Muscle layer of colon (tissue), 2 donors: Measurements from ENCODE around the gene DFFB.

Source experiments
- H3K27ac ChIP-seq: one replicate; pipeline ENCODE4 v1.7.0; 2013; ENCODE audit warnings: low read depth, mild to moderate bottlenecking, low read length, moderate library complexity
- H3K27me3 ChIP-seq, 2 donors: one replicate each; pipeline ENCODE4 v1.7.0; 2013; ENCODE audit warnings: low read length in 2 of 2, mild to moderate bottlenecking in 2 of 2; ENCODE audit not compliant: insufficient read depth in 2 of 2, control insufficient read depth in 1 of 2
- H3K36me3 ChIP-seq: one replicate; pipeline ENCODE4 v1.7.0; 2013; ENCODE audit warnings: mild to moderate bottlenecking, low read length; ENCODE audit not compliant: insufficient read depth
- H3K4me1 ChIP-seq: one replicate; pipeline ENCODE4 v1.7.0; 2013; ENCODE audit warnings: mild to moderate bottlenecking, low read length; ENCODE audit not compliant: insufficient read depth
- H3K4me3 ChIP-seq, 2 donors: one replicate each; pipeline ENCODE4 v1.7.0; 2013; ENCODE audit warnings: low read length in 2 of 2, low read depth in 1 of 2, mild to moderate bottlenecking in 1 of 2, moderate library complexity in 1 of 2
- H3K9ac ChIP-seq: one replicate; pipeline ENCODE4 v1.7.0; 2013; ENCODE audit warnings: low read length
- H3K9me3 ChIP-seq: one replicate; pipeline ENCODE4 v1.7.0; 2013; ENCODE audit warnings: mild to moderate bottlenecking, low read length
- donor health status: abdominal sarcoma.
- donor health status: Adenocarcinoma of cecum.

DFFB gene

DNA sequence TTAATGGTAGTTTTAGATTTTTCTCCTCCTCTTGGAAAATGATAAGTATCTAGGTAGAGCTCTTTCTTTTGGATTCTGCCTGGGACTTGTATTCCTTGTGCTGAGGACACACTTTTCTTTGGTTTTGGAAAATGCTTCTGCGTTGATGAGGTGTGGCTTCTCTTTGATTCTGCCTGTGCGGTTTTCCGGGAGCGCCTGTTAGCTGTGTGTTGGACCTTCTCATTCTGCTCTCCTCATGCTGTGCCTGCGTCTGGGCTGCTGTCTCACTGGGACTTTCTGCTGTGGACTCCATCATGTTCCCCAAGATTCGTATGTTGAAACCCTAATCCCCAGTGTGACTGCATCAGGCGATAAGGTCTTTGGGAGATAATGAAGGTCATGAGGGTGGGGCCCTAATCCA lies 21.8 kb downstream of the DFFB start:
- H3K27ac ChIP-seq, result no peak overlapping the region
- H3K9me3 ChIP-seq, result peaks cover 9% of the 10 kb centered on the region
- H3K4me1 ChIP-seq, result no peaks in the 10 kb centered on the region
- H3K4me3 ChIP-seq, result no peak overlapping the region
- no peak overlapping the region for H3K9ac ChIP-seq
- H3K27me3 ChIP-seq, result no peaks in the 10 kb centered on the region
- peaks cover 35% of the 10 kb centered on the region for H3K36me3 ChIP-seq

DNA sequence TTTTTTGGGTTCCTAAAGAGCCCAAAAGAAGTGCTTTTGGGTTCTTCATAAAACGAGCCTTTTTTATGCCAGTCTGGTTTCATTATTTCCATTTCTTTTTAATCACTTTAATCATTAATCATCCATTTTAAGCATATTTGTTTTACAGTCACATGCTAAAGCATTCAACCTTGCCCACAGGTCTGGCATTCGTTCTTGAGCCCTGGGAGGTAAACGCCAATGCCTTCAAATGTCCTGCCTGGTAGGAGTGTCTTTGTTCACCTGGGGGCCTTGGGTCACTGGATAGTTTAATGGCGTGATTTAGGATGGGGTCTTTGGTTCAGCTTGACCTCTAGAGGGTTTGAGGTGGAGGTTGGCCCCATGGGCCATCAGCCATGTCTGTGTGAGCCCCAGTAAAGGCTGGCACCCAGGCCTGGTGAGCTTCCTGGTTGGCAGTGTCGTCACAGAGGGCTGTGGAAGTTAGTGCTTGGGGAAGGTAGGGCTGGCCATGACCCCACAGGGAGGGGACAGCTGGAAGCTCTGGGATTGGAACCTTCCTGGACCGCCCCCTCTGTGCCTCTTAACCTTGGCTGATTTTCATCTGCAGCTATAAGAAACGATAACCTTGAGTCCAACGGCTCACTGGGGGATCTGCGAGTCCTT lies 22.6 kb downstream of the DFFB start:
- Histone ChIP-seq H3K27me3 (no peaks in the 10 kb centered on the region), H3K4me3 (no peak overlapping the region), H3K9me3 (peaks cover 9% of the 10 kb centered on the region), H3K36me3 (peaks cover 37% of the 10 kb centered on the region), H3K4me1 (no peaks in the 10 kb centered on the region), H3K27ac (no peak overlapping the region), H3K9ac (no peak overlapping the region)

DNA sequence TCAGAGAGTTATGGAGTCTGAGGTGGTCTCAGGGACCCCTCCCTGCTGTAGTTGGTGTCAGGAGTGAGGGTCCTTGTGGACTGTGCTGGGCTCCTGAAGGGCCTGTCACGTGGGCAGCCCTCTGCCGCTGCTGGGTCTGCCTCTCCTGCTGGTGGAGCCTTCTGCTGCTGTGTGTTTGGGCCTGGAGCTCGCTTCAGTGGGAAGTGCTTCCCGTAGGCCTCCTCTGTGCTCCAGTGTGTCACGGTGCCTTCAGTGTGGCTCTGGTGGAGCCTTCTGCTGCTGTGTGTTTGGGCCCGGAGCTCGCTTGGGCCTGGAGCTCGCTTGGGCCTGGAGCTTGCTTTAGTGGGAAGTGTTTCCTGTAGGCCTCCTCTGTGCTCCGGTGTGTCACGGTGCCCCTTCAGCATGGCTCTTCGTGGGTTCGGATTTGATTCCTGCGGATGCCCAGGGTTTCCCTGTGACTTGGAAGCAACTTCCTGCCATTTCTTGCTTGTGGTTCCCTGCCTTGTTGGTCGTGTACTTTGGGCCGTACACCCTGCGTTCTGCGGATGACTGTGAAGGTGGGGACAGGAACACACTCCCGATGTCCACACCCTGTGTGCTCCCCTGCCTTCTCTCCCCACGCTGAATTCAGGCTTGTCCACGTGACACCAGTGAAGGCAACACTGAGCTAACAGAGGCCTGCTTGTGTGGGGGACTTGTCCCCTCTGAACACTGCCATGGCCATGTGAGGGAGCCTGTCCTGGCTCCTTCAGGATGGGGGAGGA lies 23.3 kb downstream of the DFFB start:
- no peak overlapping the region for H3K9ac ChIP-seq
- H3K27me3 ChIP-seq, result no peaks in the 10 kb centered on the region
- H3K27ac ChIP-seq, result no peak overlapping the region
- peaks cover 33% of the 10 kb centered on the region for H3K36me3 ChIP-seq
- H3K9me3 ChIP-seq, result peaks cover 9% of the 10 kb centered on the region
- H3K4me3 ChIP-seq, result no peak overlapping the region
- no peaks in the 10 kb centered on the region for H3K4me1 ChIP-seq

DNA sequence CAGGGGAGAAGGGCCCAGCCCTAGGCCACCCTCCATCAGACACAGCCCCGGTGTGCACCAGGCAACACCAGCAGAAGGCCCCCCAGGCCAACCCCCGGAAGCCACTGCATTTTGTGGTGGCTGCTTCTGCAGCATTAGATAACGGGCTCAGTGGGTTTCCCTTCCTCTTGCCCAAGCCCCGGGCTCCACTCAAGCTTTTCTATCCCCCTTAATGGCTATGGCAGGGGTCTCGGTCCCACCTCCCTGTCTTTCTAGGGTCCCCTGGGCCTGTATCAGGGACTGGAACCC lies 23.9 kb downstream of the DFFB start:
- Histone ChIP-seq H3K9ac (no peak overlapping the region), H3K27me3 (no peaks in the 10 kb centered on the region), H3K9me3 (peaks cover 9% of the 10 kb centered on the region), H3K27ac (no peak overlapping the region), H3K4me3 (no peak overlapping the region), H3K4me1 (no peaks in the 10 kb centered on the region), H3K36me3 (peaks cover 34% of the 10 kb centered on the region)

DNA sequence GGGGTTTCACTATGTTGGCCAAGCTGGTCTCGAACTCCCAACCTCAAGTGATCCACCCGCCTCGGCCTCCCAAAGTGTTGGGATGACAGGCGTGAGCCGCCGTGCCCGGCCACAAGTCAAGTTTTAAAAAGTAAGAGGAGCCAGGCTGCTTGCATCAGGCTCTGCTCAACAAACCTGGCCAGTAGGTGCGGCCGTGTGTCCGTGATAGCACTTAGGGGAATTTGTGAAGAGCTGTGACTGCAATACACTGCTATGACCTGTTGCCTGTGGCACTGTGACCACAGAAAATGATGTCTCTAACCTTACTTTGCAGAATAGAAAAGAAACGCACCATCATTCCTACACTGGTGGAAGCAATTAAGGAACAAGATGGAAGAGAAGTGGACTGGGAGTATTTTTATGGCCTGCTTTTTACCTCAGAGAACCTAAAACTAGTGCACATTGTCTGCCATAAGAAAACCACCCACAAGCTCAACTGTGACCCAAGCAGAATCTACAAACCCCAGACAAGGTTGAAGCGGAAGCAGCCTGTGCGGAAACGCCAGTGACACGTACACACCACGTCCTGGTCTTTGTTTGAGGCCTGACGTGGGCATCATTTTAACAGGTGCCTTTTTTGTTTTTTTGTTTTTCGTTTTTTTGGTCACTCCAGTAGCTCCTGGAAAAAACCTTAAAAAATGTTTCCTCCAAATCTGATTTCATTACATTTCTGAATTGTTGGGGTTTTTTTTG lies 26.1 kb downstream of the DFFB start:
- Histone ChIP-seq H3K9ac (no peak overlapping the region), H3K4me1 (no peaks in the 10 kb centered on the region), H3K27me3 (no peaks in the 10 kb centered on the region), H3K27ac (no peak overlapping the region), H3K4me3 (no peak overlapping the region), H3K36me3 (peaks cover 47% of the 10 kb centered on the region), H3K9me3 (peaks cover 9% of the 10 kb centered on the region)

DNA sequence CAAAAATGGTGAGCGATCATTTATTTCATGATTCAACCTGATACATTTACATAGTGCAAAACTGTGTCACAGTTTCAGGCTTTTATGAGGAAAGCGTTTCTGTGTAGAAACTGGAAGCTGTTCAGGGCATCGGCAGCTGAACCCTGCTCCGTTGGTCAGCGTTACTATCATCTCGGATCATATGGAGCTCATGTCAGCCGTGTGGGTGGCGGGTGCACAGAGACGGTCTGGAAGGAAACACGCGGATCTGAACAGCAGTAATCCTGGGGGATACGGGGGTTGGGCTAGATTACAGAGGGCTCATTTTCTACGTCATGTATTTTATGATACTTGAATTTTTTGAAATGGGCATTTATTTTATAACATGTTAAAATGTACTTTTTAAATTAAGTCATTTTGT lies 27.7 kb downstream of the DFFB start:
- Histone ChIP-seq H3K27me3 (no peaks in the 10 kb centered on the region), H3K4me1 (no peaks in the 10 kb centered on the region), H3K9ac (no peak overlapping the region), H3K27ac (no peak overlapping the region), H3K9me3 (no peaks in the 10 kb centered on the region), H3K4me3 (no peak overlapping the region), H3K36me3 (peaks cover 38% of the 10 kb centered on the region)

DNA sequence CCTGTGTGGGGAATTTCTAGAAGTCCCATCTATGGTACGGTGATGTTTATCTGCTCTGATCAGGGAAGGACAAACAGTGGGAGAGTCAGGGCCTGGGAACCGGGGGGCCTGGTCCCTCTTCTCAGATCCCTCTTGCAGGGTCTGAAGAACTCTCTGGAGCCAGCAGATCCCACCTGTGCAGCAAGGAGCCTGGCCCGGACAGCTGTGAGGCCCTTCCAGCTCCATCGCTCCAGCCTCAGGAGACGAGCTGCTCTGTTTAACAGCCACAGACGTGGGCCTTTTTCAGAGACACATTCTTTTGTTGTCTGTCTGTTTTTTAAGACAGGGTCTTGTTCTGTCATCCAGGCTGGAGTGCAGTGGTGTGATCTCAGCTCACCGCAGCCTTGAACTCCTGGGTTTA lies 28.3 kb downstream of the DFFB start:
- Histone ChIP-seq H3K9ac (no peak overlapping the region), H3K9me3 (no peaks in the 10 kb centered on the region), H3K27ac (no peak overlapping the region), H3K4me3 (no peak overlapping the region), H3K36me3 (peaks cover 44% of the 10 kb centered on the region), H3K4me1 (no peaks in the 10 kb centered on the region), H3K27me3 (no peaks in the 10 kb centered on the region)

DNA sequence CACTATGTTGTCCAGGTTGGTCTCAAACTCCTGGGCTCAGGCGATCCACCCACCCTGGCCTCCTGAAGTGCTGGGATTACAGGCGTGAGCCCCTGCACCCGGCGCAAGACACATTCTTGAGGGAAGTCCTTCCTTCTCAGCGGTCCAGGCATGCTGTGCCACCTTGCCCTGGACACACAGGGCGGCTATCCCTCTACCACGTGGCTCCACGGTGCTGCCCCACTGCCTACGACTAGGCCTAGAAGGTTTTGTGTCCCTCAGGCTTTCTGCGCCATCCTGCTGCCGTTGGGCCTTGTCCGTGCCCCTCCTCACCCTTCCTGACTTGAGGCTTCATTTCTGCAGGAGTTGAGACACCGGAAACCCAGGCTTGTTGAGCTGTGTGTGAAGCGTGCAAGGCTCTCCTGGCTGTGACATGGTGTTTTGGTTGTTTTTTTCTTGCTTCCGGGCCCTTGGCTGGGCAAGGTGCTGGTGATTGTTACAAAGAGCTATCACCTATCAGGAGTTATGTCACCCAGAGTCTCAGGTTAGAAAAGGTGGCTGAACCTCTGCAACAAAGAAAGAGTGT lies 28.9 kb downstream of the DFFB start:
- Histone ChIP-seq H3K4me1 (no peaks in the 10 kb centered on the region), H3K9me3 (no peaks in the 10 kb centered on the region), H3K4me3 (no peak overlapping the region), H3K27ac (no peak overlapping the region), H3K27me3 (no peaks in the 10 kb centered on the region), H3K36me3 (peaks cover 48% of the 10 kb centered on the region), H3K9ac (no peak overlapping the region)

DNA sequence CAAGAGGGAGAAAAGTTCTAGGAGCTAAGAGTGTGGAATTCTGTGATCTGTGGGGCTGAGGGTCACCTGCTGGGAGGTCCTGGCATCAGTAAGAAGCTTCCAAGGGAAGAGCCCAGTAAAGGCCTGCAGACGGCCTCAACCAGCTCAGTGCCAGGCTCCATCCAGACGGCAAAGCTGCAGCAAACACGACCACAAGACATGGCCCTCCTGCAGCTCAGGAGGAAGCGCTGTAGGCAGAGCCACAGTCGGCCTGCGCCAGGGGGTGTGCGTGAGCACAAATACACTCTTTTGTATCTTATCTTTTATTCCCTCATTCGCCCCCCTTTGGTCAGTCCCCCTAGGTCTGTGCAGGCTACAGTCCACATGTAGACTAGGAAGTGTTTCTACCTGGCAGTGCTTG lies 29.4 kb downstream of the DFFB start:
- Histone ChIP-seq H3K27ac (no peak overlapping the region), H3K9ac (no peak overlapping the region), H3K4me3 (no peak overlapping the region), H3K36me3 (peaks cover 52% of the 10 kb centered on the region), H3K9me3 (no peaks in the 10 kb centered on the region), H3K4me1 (no peaks in the 10 kb centered on the region), H3K27me3 (no peaks in the 10 kb centered on the region)

DNA sequence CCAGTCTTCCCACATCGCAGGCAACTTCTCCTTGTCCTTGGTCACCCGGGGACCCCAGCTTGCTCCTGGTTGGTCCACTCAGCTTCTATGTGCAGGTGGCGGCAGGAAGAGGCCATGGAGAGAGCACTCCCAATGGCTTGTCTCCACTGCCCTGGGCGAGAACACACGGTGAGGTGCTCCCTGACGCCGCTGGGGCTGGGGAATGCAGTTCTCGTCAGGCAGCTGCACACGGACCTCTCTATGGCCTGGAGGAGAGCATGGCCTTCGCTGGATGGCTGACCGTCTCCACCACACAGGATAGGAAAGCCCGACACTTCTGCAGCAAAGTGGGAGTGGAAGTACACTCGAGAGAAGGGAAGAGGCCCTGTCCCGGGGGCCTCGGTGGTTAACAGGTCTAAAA lies 31.0 kb downstream of the DFFB start:
- Histone ChIP-seq H3K36me3 (peaks cover 52% of the 10 kb centered on the region), H3K27ac (no peak overlapping the region), H3K9me3 (no peaks in the 10 kb centered on the region), H3K4me3 (no peak overlapping the region), H3K4me1 (peaks cover 9% of the 10 kb centered on the region), H3K9ac (no peak overlapping the region), H3K27me3 (no peaks in the 10 kb centered on the region)

DNA sequence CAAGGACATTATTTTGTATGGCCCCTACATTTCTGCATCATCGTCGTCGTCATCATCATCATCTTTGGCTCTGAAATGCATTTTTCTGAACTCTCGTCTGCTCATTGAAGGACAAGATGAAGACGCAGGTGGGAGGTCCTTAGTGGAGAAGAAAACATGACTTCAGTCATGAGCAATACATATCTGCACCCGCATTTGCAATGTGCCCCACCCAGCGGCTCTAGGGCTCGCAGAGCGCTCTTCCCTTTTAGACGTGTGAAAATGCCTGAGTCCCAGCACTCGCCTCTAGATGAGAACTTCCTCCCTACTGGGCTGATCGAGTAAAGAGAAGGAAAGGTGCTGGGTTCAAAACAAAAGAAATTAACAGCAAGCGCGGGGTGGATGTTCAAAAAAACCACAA lies 32.7 kb downstream of the DFFB start:
- Histone ChIP-seq H3K4me3 (no peak overlapping the region), H3K27me3 (no peaks in the 10 kb centered on the region), H3K4me1 (peaks cover 10% of the 10 kb centered on the region), H3K9me3 (no peaks in the 10 kb centered on the region), H3K36me3 (peaks cover 43% of the 10 kb centered on the region), H3K9ac (no peak overlapping the region), H3K27ac (no peak overlapping the region)
